Cardiac fibroblast (primary cell): Measurements from ENCODE around the gene SEPTIN5.

ENCODE experiments used
- DNase-seq, 2 donors: peaks; one replicate each; pipeline versions ENCODE4 v3.0.0 to v3.0.0-alpha.2; 2010; ENCODE audit warnings: low read depth in 2 of 2
- H3K4me3 ChIP-seq, 2 donors: replicated peaks in 1 of 2; 1 replicate in 1 of 2; 2 replicates in 1 of 2; pipeline ENCODE4 v1.5.1; 2011; ENCODE audit warnings: low read depth in 2 of 2, low read length in 2 of 2, mild to moderate bottlenecking in 2 of 2, moderate library complexity in 1 of 2
- TF ChIP-seq, protein P1 (sequence below): IDR thresholded peaks from one replicate; pipeline ENCODE4 v1.5.1; 2011; ENCODE audit warnings: low read depth, mild to moderate bottlenecking, low read length, inconsistent platforms

SEPTIN5 gene

DNA sequence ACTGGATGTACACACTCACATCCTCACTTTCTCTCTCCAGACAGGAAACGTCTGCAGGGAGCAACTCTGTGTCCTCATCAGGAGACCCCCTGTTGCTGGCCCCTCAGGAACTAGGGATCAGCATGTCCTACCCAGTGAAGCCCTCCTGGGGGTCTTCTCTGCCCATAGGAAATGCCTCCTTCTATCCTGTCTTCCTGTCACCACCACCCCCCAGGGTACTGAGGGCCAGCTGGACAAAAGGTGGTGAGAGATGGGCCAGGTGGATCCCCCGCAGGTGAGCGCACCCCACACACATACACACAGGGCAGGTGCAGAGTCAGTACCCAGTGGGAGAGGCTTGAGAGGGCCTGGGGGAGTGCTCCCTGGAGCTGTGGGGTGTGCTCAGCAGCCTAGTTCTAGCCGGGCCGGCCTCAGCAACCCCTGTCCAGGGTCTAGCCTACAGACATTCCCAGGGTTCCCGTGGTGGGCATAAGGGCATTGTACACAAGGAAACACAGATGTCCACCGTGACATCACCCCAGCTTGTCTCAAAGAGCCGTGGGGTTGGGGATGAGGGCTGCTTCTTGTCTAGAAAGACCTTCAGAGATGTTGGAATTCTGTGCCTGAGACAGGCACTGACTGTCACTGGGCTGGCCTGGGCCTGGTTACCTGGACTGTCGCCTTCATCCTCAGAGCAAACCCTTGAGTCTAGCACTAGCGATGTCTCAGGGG lies 18.3 kb downstream of the SEPTIN5 start:
- H3K4me3 ChIP-seq: no peak overlapping the region
- TF ChIP-seq, protein P1, sequence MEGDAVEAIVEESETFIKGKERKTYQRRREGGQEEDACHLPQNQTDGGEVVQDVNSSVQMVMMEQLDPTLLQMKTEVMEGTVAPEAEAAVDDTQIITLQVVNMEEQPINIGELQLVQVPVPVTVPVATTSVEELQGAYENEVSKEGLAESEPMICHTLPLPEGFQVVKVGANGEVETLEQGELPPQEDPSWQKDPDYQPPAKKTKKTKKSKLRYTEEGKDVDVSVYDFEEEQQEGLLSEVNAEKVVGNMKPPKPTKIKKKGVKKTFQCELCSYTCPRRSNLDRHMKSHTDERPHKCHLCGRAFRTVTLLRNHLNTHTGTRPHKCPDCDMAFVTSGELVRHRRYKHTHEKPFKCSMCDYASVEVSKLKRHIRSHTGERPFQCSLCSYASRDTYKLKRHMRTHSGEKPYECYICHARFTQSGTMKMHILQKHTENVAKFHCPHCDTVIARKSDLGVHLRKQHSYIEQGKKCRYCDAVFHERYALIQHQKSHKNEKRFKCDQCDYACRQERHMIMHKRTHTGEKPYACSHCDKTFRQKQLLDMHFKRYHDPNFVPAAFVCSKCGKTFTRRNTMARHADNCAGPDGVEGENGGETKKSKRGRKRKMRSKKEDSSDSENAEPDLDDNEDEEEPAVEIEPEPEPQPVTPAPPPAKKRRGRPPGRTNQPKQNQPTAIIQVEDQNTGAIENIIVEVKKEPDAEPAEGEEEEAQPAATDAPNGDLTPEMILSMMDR: no peak
- no peak for DNase-seq

DNA sequence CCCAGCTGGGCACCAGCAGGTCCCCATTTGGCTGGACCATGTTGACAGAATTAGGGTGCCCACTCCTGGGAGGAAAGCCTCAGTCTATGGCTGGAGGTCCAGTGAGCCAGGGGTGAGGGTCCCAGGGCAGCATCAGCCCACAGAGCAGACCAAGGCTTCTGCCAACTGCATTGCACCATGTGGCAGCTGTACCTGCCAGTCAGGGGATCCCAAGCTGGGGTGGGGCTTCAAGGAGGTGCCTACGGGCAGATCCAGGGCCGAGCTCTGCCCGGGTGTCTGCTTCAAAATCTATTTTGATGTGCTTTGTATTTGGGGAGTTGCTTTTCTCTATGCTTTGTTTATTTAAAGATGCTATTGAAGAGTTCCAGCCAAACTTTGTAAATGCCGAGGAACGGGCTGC lies 19.5 kb downstream of the SEPTIN5 start:
- no peak for DNase-seq
- no peak overlapping the region for H3K4me3 ChIP-seq
- TF ChIP-seq, protein P1: no peak

DNA sequence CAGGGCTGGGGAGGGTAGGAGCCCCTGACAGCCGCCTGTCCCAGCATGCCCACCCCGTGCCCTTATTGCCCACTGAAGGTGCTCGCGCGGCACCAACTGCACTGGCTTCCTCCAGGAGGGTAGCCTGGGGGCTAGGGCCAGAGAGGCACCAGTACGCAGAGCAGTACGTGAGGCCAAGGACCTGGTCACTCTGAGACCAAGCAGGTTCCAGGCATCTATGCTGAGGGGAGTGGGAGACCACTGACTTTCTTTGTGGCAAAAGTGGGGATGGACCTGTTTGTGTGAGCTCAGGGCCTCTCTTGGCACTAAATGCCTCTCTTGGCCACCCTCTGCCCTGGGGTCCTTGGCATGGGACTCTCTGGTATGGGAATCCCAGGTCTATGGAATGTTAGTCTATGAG lies 19.9 kb downstream of the SEPTIN5 start:
- no peak overlapping the region for H3K4me3 ChIP-seq
- TF ChIP-seq, protein P1: no peak
- DNase-seq: no peak

DNA sequence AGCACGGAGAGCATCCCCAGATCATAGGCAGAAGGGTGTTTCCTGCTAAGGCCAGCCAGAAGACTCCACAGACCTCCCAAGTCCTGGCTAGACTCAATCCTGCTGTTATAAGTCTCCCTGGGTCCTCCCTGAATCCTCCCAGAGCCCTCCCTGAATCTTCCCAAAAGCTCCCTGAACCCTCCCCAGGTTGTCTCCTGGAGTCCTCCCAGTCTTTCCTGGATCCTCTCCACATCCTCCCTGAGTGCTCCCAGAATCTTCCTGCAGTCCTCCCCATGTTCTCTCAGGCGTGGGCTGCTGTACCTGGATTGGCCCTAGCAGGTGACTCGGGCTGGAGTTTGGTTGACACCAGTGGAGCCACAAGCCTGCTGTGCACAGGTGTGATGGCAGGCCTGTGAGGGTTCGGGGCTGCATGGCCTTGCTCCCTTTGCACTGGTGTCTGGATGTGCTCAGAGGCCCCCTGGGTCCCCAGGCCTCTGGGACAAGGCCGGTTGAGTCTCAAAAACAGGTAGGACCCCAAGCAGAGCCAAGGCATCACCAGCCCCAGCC lies 20.6 kb downstream of the SEPTIN5 start:
- no peak for DNase-seq
- no peak overlapping the region for H3K4me3 ChIP-seq
- TF ChIP-seq, protein P1: no peak

DNA sequence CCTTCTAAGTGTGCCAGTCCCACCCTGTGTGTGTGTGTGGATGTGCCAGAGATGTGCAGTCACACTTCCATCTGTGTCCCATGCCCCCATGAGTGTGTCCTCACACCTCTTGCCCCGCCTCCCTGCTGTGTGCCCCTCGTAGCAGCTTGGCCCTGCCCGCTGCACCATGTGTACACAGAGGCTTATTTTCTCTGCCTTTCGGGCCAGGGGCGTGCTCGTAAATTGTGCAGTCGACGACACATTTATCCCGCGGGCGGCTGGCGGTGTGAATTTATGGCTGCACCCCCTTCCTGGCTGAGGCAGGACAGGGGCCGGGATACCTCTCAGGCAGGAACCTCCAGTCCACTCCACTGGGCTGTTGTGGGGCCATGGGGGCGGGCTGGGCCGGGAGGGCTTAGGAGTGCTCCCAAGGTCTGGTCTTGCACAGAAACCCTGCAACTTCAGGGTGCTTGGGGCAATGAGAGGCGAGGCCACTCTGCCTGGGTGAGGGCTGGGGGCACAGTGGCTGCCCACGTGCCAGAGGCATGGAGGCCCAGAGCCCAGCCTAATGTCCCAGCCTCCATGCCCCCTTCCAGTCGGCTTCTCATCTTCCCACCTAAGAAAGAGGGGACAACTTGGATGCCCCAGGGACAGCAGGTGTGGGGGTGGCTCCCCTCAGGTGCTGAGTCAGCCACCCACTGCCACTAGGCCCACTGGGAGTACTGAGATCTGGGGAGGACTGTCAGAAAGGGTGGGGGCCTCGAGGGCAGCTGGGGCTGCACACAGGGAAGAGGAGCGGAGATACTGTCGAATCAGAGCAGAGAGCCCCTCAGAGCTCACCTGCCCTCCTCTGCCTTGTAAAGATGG lies 21.6 kb downstream of the SEPTIN5 start:
- TF ChIP-seq, protein P1: no peak
- no peak for DNase-seq
- H3K4me3 ChIP-seq: no peak overlapping the region

DNA sequence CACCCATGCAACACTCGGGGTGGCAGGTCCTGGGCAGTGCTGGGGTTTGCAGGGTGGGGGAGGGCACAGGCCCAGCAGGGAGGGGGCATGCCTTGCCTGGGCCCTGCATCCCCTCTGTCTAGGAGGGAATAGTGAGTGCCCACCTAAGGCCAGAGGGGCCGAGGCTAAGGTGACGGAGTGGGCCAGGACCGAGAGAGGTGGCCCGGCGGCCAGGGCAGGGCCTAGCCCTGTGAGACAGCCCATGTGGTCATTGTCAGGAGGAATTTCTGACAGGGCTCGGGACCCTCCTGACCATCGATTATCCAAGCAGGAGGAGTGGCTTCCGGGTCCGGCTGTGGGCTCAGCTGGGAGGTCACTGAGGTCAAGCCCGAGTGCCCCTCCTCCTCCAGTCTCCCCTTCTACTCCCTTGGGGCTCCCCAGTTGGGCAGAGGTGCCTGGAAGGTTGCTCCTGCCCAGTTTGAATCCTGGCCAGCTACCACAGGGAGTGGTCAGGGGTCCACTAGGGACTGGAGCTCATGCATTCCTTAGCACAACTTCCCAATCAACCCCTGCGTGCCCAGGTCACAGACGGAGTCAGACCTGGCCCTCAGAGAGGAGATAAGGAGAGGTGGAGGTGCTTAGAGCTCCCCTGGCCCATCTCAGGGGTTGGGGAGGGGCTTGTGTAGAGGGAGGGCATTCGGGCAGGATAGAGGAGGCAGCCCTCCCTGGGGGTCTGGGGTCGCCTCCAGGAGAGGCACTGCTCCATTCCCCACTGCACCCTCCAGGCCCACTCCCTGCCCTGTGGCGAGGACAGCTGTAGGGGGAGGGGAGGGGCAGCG lies 23.8 kb downstream of the SEPTIN5 start:
- H3K4me3 ChIP-seq: no peak overlapping the region
- DNase-seq: no peak
- TF ChIP-seq, protein P1: no peak
